Gastrocnemius medialis (tissue), 4 donors: Measurements from ENCODE around the gene ANXA10.

Source experiments
- POLR2A ChIP-seq, 2 donors: fragments of 450-650 bp; IDR thresholded peaks; one replicate each; pipeline ENCODE4 v1.6.1; 2017; ENCODE audit warnings: antibody characterized with exemption in 2 of 2, mild to moderate bottlenecking in 2 of 2, moderate library complexity in 2 of 2
- TF ChIP-seq, protein P1 (sequence below), 5 experiments: fragments of 450-650 bp in 3 of 5; fragments of 200-600 bp in 2 of 5; sonication (generic) in 2 of 5; IDR thresholded peaks in 4 of 5; conservative IDR thresholded peaks in 1 of 5; 1 replicate in 4 of 5; 2 replicates in 1 of 5; pipeline ENCODE4 v1.5.1; 2016 to 2019; ENCODE audit warnings: antibody characterized with exemption in 5 of 5, mild to moderate bottlenecking in 3 of 5, moderate library complexity in 3 of 5

GRCh38 chr4:168167714-168168284 lies 75.5 kb downstream of the ANXA10 start:
- TF ChIP-seq, protein P1, sequence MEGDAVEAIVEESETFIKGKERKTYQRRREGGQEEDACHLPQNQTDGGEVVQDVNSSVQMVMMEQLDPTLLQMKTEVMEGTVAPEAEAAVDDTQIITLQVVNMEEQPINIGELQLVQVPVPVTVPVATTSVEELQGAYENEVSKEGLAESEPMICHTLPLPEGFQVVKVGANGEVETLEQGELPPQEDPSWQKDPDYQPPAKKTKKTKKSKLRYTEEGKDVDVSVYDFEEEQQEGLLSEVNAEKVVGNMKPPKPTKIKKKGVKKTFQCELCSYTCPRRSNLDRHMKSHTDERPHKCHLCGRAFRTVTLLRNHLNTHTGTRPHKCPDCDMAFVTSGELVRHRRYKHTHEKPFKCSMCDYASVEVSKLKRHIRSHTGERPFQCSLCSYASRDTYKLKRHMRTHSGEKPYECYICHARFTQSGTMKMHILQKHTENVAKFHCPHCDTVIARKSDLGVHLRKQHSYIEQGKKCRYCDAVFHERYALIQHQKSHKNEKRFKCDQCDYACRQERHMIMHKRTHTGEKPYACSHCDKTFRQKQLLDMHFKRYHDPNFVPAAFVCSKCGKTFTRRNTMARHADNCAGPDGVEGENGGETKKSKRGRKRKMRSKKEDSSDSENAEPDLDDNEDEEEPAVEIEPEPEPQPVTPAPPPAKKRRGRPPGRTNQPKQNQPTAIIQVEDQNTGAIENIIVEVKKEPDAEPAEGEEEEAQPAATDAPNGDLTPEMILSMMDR (IDR thresholded peaks at IDR 0.05 in 4 of 5, conservative IDR thresholded peaks at IDR 0.05 in 1 of 5), result no peak
- TF ChIP-seq POLR2A (IDR thresholded peaks at IDR 0.05), result no peak
